Astrocyte of the cerebellum (primary cell): ENCODE measurements around the gene SDS.

ENCODE experiments used
- DNase-seq: peaks from one replicate; pipeline ENCODE4 v3.0.0-alpha.2; 2011; ENCODE audit warnings: low read depth
- H3K4me3 ChIP-seq: 2 replicates; pipeline ENCODE4 v1.5.1; 2011; ENCODE audit warnings: mild to moderate bottlenecking, low read depth, low read length, moderate library complexity
- in situ Hi-C: cut with HindIII; loops from 2 replicates; pipeline ENCODE4 v1.10.0; 2017; ENCODE audit warnings: low sequenced_read_pairs
- TF ChIP-seq, protein P1 (sequence below): IDR thresholded peaks from 2 replicates; pipeline ENCODE4 v1.5.1; 2012; ENCODE audit warnings: low read length, low read depth, moderate library complexity, mild to moderate bottlenecking; ENCODE audit errors: missing control alignments

The SDS gene

GRCh38 chr12:113438523-113439300 lies 35.0 kb upstream of the SDS start:
- TF ChIP-seq, protein P1, sequence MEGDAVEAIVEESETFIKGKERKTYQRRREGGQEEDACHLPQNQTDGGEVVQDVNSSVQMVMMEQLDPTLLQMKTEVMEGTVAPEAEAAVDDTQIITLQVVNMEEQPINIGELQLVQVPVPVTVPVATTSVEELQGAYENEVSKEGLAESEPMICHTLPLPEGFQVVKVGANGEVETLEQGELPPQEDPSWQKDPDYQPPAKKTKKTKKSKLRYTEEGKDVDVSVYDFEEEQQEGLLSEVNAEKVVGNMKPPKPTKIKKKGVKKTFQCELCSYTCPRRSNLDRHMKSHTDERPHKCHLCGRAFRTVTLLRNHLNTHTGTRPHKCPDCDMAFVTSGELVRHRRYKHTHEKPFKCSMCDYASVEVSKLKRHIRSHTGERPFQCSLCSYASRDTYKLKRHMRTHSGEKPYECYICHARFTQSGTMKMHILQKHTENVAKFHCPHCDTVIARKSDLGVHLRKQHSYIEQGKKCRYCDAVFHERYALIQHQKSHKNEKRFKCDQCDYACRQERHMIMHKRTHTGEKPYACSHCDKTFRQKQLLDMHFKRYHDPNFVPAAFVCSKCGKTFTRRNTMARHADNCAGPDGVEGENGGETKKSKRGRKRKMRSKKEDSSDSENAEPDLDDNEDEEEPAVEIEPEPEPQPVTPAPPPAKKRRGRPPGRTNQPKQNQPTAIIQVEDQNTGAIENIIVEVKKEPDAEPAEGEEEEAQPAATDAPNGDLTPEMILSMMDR: no peak
- in situ Hi-C loops: no loop called here
- H3K4me3 ChIP-seq: no peak overlapping the region
- DNase-seq: no peak

DNA sequence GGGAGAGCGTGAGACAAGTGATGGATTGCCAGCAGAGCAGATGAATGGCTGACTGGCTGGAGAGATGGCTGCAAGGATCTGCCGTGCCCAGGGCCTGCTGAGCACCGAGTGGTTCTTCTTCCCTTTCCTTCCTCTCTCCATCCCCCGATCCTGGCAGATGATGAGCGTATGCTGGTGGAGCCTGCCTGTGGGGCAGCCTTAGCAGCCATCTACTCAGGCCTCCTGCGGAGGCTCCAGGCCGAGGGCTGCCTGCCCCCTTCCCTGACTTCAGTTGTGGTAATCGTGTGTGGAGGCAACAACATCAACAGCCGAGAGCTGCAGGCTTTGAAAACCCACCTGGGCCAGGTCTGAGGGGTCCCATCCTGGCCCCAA lies 34.0 kb upstream of the SDS start:
- in situ Hi-C loops: no loop called here
- TF ChIP-seq, protein P1: no peak
- no peak overlapping the region for H3K4me3 ChIP-seq
- no peak for DNase-seq

GRCh38 chr12:113436993-113437728 lies 33.5 kb upstream of the SDS start:
- no peak overlapping the region for H3K4me3 ChIP-seq
- in situ Hi-C loops: no loop called here
- no peak for DNase-seq
- TF ChIP-seq, protein P1: no peak

GRCh38 chr12:113436586-113436985 lies 32.9 kb upstream of the SDS start:
- in situ Hi-C loops: no loop called here
- no peak overlapping the region for H3K4me3 ChIP-seq
- DNase-seq: no peak
- TF ChIP-seq, protein P1: no peak

- H3K4me3 ChIP-seq: no peak overlapping the region
- in situ Hi-C loops: no loop called here
- TF ChIP-seq, protein P1: no peak
- DNase-seq: no peak
These were observed 31.7 kb upstream of the SDS start for GRCh38 chr12:113435367-113435766.

DNA sequence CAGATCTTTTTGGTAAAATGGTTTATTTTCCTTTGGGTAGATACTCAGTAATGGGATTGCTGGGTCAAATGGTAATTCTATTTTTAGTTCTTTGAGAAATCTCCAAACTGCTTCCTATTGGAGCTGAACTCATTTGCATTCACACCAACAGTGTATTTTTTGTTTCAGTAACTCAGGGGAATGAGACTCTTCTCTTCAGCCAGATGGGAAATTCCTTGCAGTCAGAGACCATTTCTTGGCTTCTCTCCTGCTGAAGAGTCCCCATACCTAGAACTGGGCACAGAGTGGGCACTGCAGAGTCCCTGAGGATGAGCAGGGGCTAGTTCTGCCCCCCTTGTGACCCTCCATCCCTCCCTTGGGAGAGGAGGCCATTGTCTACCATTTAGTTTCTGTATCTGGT lies 29.3 kb upstream of the SDS start:
- in situ Hi-C loops: no loop called here
- TF ChIP-seq, protein P1: no peak
- H3K4me3 ChIP-seq: no peak overlapping the region
- no peak for DNase-seq
